GM23338 (cell line): ENCODE results near the gene COL26A1. TPM values are rescaled to one million over a fixed set of nuclear protein-coding genes. Genes with fewer than 3 reads are reported as not detected.

Source experiments
- ATAC-seq: fragments of 200-7000 bp; cut with Tn5 transposase; 3 replicates; pipeline ENCODE4 v1.9.1; 2020
- DNase-seq: peaks from one replicate; pipeline ENCODE4 v3.0.0-alpha.2; 2015; ENCODE audit warnings: low spot score
- H2AFZ ChIP-seq: fragments of 200-600 bp; sonication (generic); 2 replicates; pipeline ENCODE4 v1.8.0; 2016; ENCODE audit warnings: antibody characterized with exemption, mild to moderate bottlenecking, moderate library complexity
- H3F3A ChIP-seq: fragments of 200-600 bp; sonication (generic); replicated peaks from 2 replicates; pipeline ENCODE4 v1.8.0; 2017; ENCODE audit warnings: antibody characterized with exemption, mixed run types, low read depth
- H3K27ac ChIP-seq: fragments of 200-600 bp; sonication (generic); 2 replicates; pipeline ENCODE4 v1.6.1; 2016; ENCODE audit warnings: low read depth
- H3K27me3 ChIP-seq: fragments of 200-600 bp; sonication (generic); 2 replicates; pipeline ENCODE4 v1.8.0; 2016; ENCODE audit warnings: mild to moderate bottlenecking, mixed run types, moderate library complexity; ENCODE audit not compliant: insufficient read depth
- H3K36me3 ChIP-seq: fragments of 200-600 bp; sonication (generic); 2 replicates; pipeline ENCODE4 v1.8.0; 2016; ENCODE audit warnings: mild to moderate bottlenecking; ENCODE audit not compliant: insufficient read depth
- H3K4me1 ChIP-seq: fragments of 200-600 bp; sonication (generic); 2 replicates; pipeline ENCODE4 v1.8.0; 2016; ENCODE audit warnings: mild to moderate bottlenecking, moderate library complexity; ENCODE audit not compliant: insufficient read depth
- H3K4me2 ChIP-seq: fragments of 200-600 bp; sonication (generic); 2 replicates; pipeline ENCODE4 v1.7.1; 2017; ENCODE audit warnings: mixed run types
- H3K4me3 ChIP-seq: fragments of 200-600 bp; sonication (generic); 2 replicates; pipeline ENCODE4 v1.6.1; 2016; ENCODE audit warnings: mixed run types
- H3K79me2 ChIP-seq: fragments of 200-600 bp; sonication (generic); replicated peaks from 2 replicates; pipeline ENCODE4 v1.8.0; 2017; ENCODE audit warnings: mild to moderate bottlenecking; ENCODE audit not compliant: insufficient read depth
- H3K9me2 ChIP-seq: fragments of 200-600 bp; sonication (generic); 2 replicates; pipeline ENCODE4 v1.8.0; 2017; ENCODE audit not compliant: insufficient read depth
- H4K20me1 ChIP-seq: fragments of 200-600 bp; sonication (generic); replicated peaks from 2 replicates; pipeline ENCODE4 v1.8.0; 2017; ENCODE audit warnings: mild to moderate bottlenecking; ENCODE audit not compliant: insufficient read depth
- H3K27ac Mint-ChIP-seq: 2 replicates; pipeline ENCODE4 v1.8.0; 2020; ENCODE audit warnings: inconsistent platforms, mild to moderate bottlenecking, moderate library complexity, mixed read lengths
- H3K27me3 Mint-ChIP-seq: 3 replicates; pipeline ENCODE4 v1.8.0; 2022; ENCODE audit warnings: low read depth, mild to moderate bottlenecking, moderate library complexity, mixed read lengths, inconsistent platforms; ENCODE audit not compliant: insufficient read depth, poor library complexity
- H3K36me3 Mint-ChIP-seq: 3 replicates; pipeline ENCODE4 v1.8.0; 2021; ENCODE audit warnings: low read depth, mild to moderate bottlenecking, inconsistent platforms, moderate library complexity, mixed read lengths
- H3K4me1 Mint-ChIP-seq: 3 replicates; pipeline ENCODE4 v1.8.0; 2020; ENCODE audit warnings: mild to moderate bottlenecking, inconsistent platforms, mixed read lengths
- H3K4me3 Mint-ChIP-seq: 3 replicates; pipeline ENCODE4 v1.8.0; 2021; ENCODE audit warnings: moderate library complexity, mild to moderate bottlenecking, inconsistent platforms, mixed read lengths
- H3K9me3 Mint-ChIP-seq: 3 replicates; pipeline ENCODE4 v1.8.0; 2020; ENCODE audit warnings: moderate library complexity, mild to moderate bottlenecking, inconsistent platforms, mixed read lengths
- CTCF ChIP-seq, 2 experiments: fragments of 200-600 bp in 1 of 2; sonication (generic) in 1 of 2; conservative IDR thresholded peaks; 2 replicates each; pipeline versions ENCODE4 v1.5.1 to v1.6.1; 2016 to 2017; ENCODE audit warnings: antibody characterized with exemption in 2 of 2, low read depth in 2 of 2, mild to moderate bottlenecking in 2 of 2, moderate library complexity in 1 of 2
- ETS1 ChIP-seq: IDR thresholded peaks from 2 replicates; pipeline ENCODE4 v1.6.1; 2016; ENCODE audit warnings: antibody characterized with exemption
- EZH2phosphoT487 ChIP-seq: fragments of 200-600 bp; sonication (generic); IDR thresholded peaks from one replicate; pipeline ENCODE4 v1.8.1; 2018; ENCODE audit warnings: antibody characterized with exemption; ENCODE audit not compliant: unreplicated experiment
- NANOG ChIP-seq: IDR thresholded peaks from 2 replicates; pipeline ENCODE4 v1.6.1; 2016; ENCODE audit warnings: antibody characterized with exemption, borderline replicate concordance
- POLR2AphosphoS5 ChIP-seq: IDR thresholded peaks from 2 replicates; pipeline ENCODE4 v1.6.1; 2016; ENCODE audit warnings: antibody characterized with exemption, low read depth
- STAT1 ChIP-seq: IDR thresholded peaks from one replicate; pipeline ENCODE4 v1.6.1; 2016; ENCODE audit warnings: antibody characterized with exemption; ENCODE audit not compliant: unreplicated experiment
- ZNF114 ChIP-seq: fragments of 250-450 bp; sonication (Bioruptor Pico); IDR thresholded peaks from 2 replicates; pipeline ENCODE4 v1.5.0; 2020; ENCODE audit warnings: mild to moderate bottlenecking, moderate library complexity
- ZNF462 ChIP-seq: fragments of 250-450 bp; sonication (Bioruptor Pico); IDR thresholded peaks from 2 replicates; pipeline ENCODE4 v1.5.0; 2020; ENCODE audit warnings: mild to moderate bottlenecking, moderate library complexity
- polyA plus RNA-seq: library from polyadenylated mRNA; unstranded; fragments of >200 nt; fragmentation: Nextera tagmentation; extraction: Ambion mirVana; gene quantifications from 2 replicates; pipeline ENCODE4 v1.2.1, GENCODE V29; 2016
- total RNA-seq: library from RNA; depleted of rRNA; stranded (reverse); fragments of >200 nt; shearing (Covaris generic); gene quantifications from 2 replicates; pipeline ENCODE4 v1.2.3, GENCODE V29; 2014

The COL26A1 gene
- total and polyA plus RNA-seq, 2 experiments from 2014 or later = 17.8 to 55.0 TPM

- TF ChIP-seq ZNF114 (CRISPR knock-in tag) (no peak), POLR2AphosphoS5 (no peak), STAT1 (no peak), NANOG (no peak), EZH2phosphoT487 (no peak), CTCF (conservative IDR thresholded peaks at IDR 0.05; ENCODE audit: low read depth in 2 of 2) (no peak)
Observed at GRCh38 chr7:101401390-101402080, 38.9 kb downstream of the COL26A1 start (continued).

- TF ChIP-seq ETS1 = peak; percentile 44; the same call in 1 of the 2 replicates
- 0 out of 2 replicates have a peak, but pooled peaks have one; percentile 22 for TF ChIP-seq ZNF462
- TF ChIP-seq POLR2AphosphoS5 = no peak
- peak; percentile 98 for DNase-seq
- Mint-ChIP-seq H3K27ac (peak overlapping the region; percentile 95), H3K27me3 (peaks cover 24% of the 10 kb centered on the region), H3K36me3 (peaks cover 35% of the 10 kb centered on the region), H3K4me3 (peak overlapping the region; percentile 59), H3K9me3 (peaks cover 5% of the 10 kb centered on the region; the same call in 2 of the 3 replicates), H3K4me1 (peaks cover 45% of the 10 kb centered on the region)
- Histone ChIP-seq H3K4me1 (peaks cover 25% of the 10 kb centered on the region), H3K4me2 (peak overlapping the region; percentile 50), H3K27ac (peak overlapping the region; percentile 91), H3K4me3 (no peak overlapping the region), H3K27me3 (no peaks in the 10 kb centered on the region), H4K20me1 (no peaks in the 10 kb centered on the region), H3F3A (peaks cover 19% of the 10 kb centered on the region), H3K79me2 (peaks cover 23% of the 10 kb centered on the region), H2AFZ (no peak overlapping the region), H3K36me3 (no peaks in the 10 kb centered on the region), H3K9me2 (no peaks in the 10 kb centered on the region)
- ATAC-seq = peak; percentile 87
Observed at GRCh38 chr7:101402081-101402779, 39.6 kb downstream of the COL26A1 start.
